ENCODE results near the gene AKR7A3.
A peak's percentile ranks its signal among the peaks of the same experiment; 100 is the strongest.

AKR7A3 gene

DNA sequence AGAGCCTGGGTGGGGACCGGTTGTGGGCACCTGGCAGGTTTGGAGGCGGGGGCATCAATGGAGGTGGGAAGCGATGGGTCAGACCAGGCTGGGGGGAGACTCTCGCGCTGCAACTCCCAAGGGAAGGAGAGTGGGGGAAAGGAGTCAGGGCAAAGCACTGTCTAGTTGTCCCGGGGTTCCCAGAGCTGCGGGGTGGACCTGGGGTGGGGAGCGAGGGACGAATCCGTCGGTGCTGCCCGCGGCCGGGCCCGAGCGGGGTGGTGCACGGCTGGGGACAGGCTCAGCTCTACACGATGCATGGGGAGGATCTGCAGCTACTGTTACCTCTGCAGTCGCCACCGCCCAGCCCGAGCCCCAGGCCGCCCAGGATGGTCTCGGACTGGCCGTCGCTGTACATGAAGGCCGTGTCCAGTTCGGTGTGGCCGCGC is 22.9 kb upstream of the AKR7A3 start:
- TF ChIP-seq, protein P1, sequence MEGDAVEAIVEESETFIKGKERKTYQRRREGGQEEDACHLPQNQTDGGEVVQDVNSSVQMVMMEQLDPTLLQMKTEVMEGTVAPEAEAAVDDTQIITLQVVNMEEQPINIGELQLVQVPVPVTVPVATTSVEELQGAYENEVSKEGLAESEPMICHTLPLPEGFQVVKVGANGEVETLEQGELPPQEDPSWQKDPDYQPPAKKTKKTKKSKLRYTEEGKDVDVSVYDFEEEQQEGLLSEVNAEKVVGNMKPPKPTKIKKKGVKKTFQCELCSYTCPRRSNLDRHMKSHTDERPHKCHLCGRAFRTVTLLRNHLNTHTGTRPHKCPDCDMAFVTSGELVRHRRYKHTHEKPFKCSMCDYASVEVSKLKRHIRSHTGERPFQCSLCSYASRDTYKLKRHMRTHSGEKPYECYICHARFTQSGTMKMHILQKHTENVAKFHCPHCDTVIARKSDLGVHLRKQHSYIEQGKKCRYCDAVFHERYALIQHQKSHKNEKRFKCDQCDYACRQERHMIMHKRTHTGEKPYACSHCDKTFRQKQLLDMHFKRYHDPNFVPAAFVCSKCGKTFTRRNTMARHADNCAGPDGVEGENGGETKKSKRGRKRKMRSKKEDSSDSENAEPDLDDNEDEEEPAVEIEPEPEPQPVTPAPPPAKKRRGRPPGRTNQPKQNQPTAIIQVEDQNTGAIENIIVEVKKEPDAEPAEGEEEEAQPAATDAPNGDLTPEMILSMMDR (IDR thresholded peaks at IDR 0.05; ENCODE audit: extremely low read depth, missing control alignments) = no peak
- peak; percentile 31 for DNase-seq (ENCODE audit: low spot score)

DNA sequence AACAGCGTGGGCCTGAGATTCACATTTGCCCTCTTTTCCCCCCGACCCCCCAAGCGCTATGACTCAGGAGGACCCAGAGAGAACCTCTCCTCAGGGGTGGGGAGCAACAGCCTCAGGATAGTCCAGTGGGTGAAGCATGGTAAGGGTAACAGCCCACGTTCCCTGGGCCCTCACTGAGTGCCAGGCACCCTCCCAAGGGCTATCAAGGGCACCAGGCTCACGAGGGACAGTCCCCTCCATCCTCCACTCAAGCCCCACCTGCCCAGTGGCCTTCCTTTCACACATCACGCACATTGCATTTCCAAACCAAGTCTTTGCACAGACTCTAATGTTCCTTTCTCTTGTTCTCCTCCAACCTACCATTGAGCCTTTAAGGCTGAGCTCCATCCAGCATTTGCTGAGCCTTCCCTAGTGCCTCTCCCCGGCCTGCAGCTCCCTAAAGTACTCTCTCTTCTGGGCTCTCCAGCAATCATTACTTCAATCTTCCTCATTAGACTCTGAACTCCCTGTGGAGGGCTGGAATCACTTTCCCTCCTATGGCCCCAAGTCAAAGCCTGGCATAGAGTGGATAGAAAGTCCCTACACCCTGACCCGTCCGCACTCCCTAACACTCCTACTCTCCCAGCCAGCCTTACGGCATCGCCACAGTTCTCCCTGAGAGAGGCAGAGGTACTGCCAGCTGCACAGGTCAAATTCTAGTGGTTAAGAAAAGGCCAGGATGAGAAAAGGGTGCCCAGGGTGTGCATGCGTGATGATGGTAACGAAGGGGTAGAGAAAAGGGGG is 22.3 kb upstream of the AKR7A3 start:
- TF ChIP-seq, protein P1 (IDR thresholded peaks at IDR 0.05; ENCODE audit: extremely low read depth, missing control alignments) = no peak
- peak; percentile 14 for DNase-seq (ENCODE audit: low spot score)

DNA sequence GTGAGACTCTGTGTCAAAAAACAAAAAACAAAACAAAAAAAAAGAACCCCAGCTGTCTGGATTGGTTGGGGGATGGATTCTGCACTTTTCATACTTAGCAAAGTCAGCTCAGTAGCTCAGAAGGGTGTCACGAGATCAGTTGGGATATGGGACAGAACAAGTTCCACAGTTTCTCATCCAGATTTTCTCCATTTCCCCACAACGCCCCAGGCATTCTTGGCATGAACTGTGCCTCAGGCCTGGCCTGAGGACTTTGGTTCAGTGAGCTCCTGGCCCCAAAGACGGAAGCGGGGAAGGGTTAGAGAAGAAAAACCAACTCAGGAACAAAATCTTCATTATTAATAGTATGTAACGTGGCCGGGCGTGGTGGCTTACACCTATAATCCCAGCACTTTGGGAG is 21.5 kb upstream of the AKR7A3 start:
- TF ChIP-seq, protein P1 (IDR thresholded peaks at IDR 0.05; ENCODE audit: extremely low read depth, missing control alignments) = no peak
- no peak for DNase-seq (ENCODE audit: low spot score)

DNA sequence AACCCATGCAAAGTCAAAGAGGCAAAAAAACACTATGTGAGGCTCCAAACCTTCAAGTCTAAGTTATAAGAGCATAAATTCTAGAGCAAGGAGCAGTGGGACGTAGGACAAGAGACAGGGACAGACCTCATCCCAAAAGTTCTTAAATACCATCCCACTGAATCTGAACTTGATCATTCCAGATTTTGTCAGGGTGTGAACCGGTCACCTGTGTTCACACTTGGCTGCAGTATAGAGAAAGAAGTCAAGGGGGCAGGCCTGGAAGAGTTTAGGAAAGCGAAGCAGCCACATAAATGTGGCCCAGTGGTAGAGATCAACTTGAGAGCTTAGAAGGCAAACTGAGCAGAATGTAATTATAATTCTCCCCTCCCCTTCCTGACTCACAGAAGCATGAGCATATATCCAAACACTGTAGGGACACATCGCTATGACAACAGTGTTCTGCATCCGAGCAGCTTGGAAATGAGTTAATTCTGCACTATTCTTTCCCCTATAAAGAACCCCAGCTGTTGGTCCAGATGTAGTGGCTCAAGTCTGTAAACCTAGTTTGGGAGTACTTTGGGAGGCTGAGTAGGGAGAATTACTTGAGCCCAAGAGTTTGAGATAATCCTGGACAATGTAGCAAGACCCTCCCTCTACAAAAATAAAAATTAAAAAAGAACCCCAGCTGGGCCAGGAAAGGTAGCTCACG is 20.7 kb upstream of the AKR7A3 start:
- no peak for DNase-seq (ENCODE audit: low spot score)
- TF ChIP-seq, protein P1 (IDR thresholded peaks at IDR 0.05; ENCODE audit: extremely low read depth, missing control alignments) = no peak

DNA sequence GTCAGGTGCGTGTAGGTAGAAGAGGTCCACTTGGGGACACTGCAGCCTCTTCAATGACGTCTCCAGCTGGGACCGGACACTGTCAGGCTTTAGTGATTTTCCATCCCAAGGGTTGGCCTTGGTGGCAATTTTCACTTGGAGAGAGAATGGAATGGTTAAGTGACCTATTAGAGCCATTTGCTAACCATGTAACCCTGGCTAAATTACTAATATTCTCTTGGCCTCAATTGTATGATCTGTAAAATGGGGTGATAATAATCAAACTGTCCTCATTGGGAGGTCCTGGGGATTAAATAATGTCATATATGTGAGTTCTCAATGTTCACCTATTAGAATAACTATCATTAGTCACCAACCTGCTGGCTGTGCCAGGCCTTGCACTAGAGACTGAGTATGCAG is 19.9 kb upstream of the AKR7A3 start:
- no peak for DNase-seq (ENCODE audit: low spot score)
- TF ChIP-seq, protein P1 (IDR thresholded peaks at IDR 0.05; ENCODE audit: extremely low read depth, missing control alignments) = no peak

DNA sequence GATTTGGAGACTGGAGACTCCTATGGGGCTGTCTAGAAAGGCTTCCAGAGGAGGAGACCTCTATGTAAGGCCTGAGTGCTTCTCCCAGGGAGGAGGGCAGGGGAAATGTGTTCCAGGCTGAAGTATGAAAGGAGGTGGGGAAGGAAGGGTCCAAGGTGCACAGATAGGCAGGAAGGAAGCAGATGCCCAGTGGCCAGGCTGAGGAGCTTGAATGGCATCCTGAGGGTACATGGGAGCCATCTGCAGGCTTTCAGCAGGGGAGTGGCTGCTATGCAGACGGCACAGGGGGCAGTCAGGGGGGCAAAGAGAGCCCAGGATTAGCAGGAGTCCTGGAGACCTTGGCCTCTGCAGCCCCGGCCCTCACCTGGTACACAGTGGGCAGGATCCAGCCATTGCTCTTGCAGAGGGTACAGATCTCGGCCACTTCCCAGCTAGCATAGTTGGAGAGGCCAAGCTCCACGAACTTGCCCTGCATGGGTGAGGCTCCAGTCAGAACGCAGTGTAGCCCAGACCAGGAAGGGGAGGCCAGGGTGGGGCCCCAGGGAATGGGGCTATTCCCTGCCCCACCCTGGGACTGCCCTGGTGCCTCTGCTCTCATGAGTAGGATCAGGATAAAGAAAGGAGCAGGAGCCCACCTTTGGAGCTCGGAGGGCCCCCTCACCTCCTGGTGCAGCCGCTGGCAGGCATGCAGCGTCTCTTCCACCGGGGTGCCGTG is 19.4 kb upstream of the AKR7A3 start:
- TF ChIP-seq, protein P1 (IDR thresholded peaks at IDR 0.05; ENCODE audit: extremely low read depth, missing control alignments) = no peak
- no peak for DNase-seq (ENCODE audit: low spot score)

DNA sequence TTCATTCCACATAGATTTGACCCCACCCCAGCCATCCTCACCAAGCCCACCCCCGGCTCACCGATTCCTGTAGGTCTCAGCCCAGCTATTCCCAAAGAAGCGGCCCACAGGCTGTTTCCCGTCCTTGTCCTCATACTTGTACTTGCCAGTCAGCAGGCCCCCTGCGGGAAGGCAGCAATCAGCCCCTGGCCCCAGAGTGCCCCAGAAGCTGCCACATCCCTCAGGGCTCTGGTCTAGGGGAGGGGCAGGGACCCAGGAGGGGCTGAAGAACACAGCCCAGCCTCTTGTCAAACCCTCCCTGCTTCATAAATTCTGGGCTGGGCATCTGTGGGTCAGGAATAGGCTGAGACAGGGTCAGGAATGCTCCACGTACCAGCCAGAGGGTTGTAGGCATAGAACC is 18.4 kb upstream of the AKR7A3 start:
- TF ChIP-seq, protein P1 (IDR thresholded peaks at IDR 0.05; ENCODE audit: extremely low read depth, missing control alignments) = no peak
- DNase-seq (ENCODE audit: low spot score) = no peak
